Measurements from ENCODE around the gene HSPB9.

Gene HSPB9

DNA sequence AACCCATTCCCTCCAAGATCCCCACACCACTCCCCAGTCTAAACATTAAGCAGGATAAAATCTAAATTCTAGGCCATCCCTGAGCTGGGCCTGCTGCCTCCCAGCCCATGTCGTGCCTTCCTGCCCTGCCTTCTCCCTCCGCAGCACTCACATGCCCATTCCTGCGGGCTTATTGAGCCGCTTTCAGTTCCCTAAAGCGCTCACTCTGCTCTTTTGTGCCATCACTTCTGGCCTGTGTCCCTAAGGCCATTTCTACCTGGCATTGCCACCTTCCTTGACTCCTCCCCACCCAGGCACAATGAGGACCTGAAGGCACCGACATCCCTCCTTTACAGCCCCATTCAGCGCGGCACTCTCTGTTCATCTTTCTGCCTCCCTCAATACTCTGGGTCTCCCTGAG, 45.2 kb downstream of the HSPB9 start:
- TF ChIP-seq, protein P1, sequence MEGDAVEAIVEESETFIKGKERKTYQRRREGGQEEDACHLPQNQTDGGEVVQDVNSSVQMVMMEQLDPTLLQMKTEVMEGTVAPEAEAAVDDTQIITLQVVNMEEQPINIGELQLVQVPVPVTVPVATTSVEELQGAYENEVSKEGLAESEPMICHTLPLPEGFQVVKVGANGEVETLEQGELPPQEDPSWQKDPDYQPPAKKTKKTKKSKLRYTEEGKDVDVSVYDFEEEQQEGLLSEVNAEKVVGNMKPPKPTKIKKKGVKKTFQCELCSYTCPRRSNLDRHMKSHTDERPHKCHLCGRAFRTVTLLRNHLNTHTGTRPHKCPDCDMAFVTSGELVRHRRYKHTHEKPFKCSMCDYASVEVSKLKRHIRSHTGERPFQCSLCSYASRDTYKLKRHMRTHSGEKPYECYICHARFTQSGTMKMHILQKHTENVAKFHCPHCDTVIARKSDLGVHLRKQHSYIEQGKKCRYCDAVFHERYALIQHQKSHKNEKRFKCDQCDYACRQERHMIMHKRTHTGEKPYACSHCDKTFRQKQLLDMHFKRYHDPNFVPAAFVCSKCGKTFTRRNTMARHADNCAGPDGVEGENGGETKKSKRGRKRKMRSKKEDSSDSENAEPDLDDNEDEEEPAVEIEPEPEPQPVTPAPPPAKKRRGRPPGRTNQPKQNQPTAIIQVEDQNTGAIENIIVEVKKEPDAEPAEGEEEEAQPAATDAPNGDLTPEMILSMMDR (IDR thresholded peaks at IDR 0.05), result no peak

DNA sequence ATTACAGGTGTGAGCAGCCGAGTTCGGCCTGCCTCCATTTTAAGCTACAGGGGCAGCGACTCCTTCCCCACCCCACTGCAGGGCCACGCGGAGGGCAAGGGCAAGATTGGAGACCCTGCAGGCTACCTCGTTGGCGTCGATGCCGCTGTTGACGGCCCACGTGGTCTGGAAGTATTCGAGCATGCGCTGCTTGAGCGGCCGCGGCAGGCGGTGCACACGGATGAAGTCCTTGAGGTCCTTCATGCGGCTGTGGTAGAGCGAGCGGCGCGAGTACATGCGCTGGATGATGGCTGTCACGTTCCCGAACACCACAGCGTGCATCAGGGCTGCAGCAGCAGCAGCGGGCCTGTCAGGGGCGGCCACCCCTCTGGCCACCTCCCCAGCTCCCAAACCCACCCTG, 46.7 kb downstream of the HSPB9 start:
- Histone ChIP-seq H2AFZ (no peak overlapping the region), H3K9me3 (ENCODE audit: control insufficient read depth, low read length) (no peaks in the 10 kb centered on the region), H3K4me1 (no peaks in the 10 kb centered on the region), H3K4me2 (ENCODE audit: low read length) (no peak overlapping the region), H3K4me3 (ENCODE audit: low read depth, low read length) (no peak overlapping the region), H3K27ac (no peak overlapping the region), H3K79me2 (no peaks in the 10 kb centered on the region), H3K27me3 (ENCODE audit: control insufficient read depth, insufficient read depth, low read length) (no peaks in the 10 kb centered on the region), H3K9ac (no peak overlapping the region), H3K36me3 (ENCODE audit: control insufficient read depth, insufficient read depth, low read length) (no peaks in the 10 kb centered on the region)
- TF ChIP-seq, protein P1 (IDR thresholded peaks at IDR 0.05), result no peak

More for the DNA sequence above, 45.2 kb downstream of the HSPB9 start:
- Histone ChIP-seq H3K4me1 (no peaks in the 10 kb centered on the region), H3K9ac (no peak overlapping the region), H2AFZ (no peak overlapping the region), H3K27ac (no peak overlapping the region), H3K79me2 (no peaks in the 10 kb centered on the region), H3K4me3 (ENCODE audit: low read depth, low read length) (no peak overlapping the region), H3K4me2 (ENCODE audit: low read length) (no peak overlapping the region), H3K9me3 (ENCODE audit: control insufficient read depth, low read length) (no peaks in the 10 kb centered on the region), H3K36me3 (ENCODE audit: control insufficient read depth, insufficient read depth, low read length) (no peaks in the 10 kb centered on the region), H3K27me3 (ENCODE audit: control insufficient read depth, insufficient read depth, low read length) (no peaks in the 10 kb centered on the region)

DNA sequence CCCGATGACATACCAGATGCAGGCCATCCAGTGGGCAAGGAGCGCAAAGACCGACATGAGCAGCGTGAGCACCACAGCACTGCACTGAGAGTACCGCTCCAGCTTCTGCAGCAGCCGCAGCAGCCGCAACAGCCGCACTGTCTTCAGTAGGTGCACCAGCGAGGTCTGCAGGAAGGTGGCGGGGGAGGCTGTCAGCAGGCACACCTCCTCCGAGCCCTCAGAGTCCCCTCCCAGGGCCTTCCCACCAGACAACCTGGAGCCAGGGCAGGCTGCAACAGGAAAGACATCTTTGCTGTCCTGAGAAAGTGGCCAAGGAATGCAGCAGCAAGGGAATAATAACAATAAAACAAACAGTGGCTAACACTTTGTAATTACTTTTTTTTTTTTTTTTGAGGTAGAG, 49.2 kb downstream of the HSPB9 start:
- Histone ChIP-seq H2AFZ (no peak overlapping the region), H3K4me2 (ENCODE audit: low read length) (no peak overlapping the region), H3K27ac (no peak overlapping the region), H3K36me3 (ENCODE audit: control insufficient read depth, insufficient read depth, low read length) (no peaks in the 10 kb centered on the region), H3K9me3 (ENCODE audit: control insufficient read depth, low read length) (no peaks in the 10 kb centered on the region), H3K9ac (no peak overlapping the region), H3K79me2 (no peaks in the 10 kb centered on the region), H3K4me3 (ENCODE audit: low read depth, low read length) (no peak overlapping the region), H3K4me1 (no peaks in the 10 kb centered on the region), H3K27me3 (ENCODE audit: control insufficient read depth, insufficient read depth, low read length) (no peaks in the 10 kb centered on the region)
- TF ChIP-seq, protein P1 (IDR thresholded peaks at IDR 0.05), result no peak

Measured in parathyroid adenoma (tissue), 2 donors.